PFSK-1 (cell line): ENCODE measurements around the gene AMIGO3.

ENCODE experiments used
- FOXP2 ChIP-seq: optimal IDR thresholded peaks from 2 replicates; pipeline ENCODE3; 2011; ENCODE audit warnings: borderline replicate concordance, control low read depth, inconsistent platforms; ENCODE audit not compliant: insufficient read depth; ENCODE audit errors: extremely low read length, extremely low read depth
- POLR2AphosphoS5 ChIP-seq: IDR thresholded peaks from 2 replicates; pipeline ENCODE4 v1.6.1; 2012; ENCODE audit warnings: low read depth, mild to moderate bottlenecking, control low read depth, low read length, moderate library complexity
- SIN3A ChIP-seq: IDR thresholded peaks from 2 replicates; pipeline ENCODE4 v1.6.1; 2012; ENCODE audit warnings: mild to moderate bottlenecking, low read length, moderate library complexity, borderline replicate concordance; ENCODE audit not compliant: insufficient read depth
- TAF1 ChIP-seq: IDR thresholded peaks from 2 replicates; pipeline ENCODE4 v1.6.1; 2012; ENCODE audit warnings: low read length, control low read depth, borderline replicate concordance; ENCODE audit not compliant: insufficient read depth
- TF ChIP-seq, protein P1 (sequence below), 2 experiments: IDR thresholded peaks; 2 replicates each; pipeline versions ENCODE4 v1.6.1 to v1.8.0; 2011 to 2012; ENCODE audit warnings: low read depth in 2 of 2, low read length in 2 of 2, control low read depth in 1 of 2, inconsistent platforms in 1 of 2, mild to moderate bottlenecking in 1 of 2, moderate library complexity in 1 of 2; ENCODE audit not compliant: insufficient read depth in 1 of 2

Gene AMIGO3

DNA sequence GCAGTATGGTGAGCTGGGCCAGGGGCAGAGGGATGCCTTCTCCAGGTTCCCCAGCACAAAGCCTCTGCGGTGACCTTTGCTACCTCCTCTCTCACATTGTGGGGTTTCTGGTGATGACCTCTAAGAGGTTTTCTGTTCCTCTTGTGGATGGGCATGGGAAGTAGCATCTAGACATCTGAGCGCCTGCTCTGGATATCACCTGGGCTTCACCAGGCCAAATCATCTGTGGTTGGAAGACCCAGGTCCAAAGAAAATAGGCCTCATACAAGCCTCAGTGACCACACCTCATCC is 38.3 kb downstream of the AMIGO3 start:
- TF ChIP-seq TAF1: no peak
- TF ChIP-seq, protein P1, sequence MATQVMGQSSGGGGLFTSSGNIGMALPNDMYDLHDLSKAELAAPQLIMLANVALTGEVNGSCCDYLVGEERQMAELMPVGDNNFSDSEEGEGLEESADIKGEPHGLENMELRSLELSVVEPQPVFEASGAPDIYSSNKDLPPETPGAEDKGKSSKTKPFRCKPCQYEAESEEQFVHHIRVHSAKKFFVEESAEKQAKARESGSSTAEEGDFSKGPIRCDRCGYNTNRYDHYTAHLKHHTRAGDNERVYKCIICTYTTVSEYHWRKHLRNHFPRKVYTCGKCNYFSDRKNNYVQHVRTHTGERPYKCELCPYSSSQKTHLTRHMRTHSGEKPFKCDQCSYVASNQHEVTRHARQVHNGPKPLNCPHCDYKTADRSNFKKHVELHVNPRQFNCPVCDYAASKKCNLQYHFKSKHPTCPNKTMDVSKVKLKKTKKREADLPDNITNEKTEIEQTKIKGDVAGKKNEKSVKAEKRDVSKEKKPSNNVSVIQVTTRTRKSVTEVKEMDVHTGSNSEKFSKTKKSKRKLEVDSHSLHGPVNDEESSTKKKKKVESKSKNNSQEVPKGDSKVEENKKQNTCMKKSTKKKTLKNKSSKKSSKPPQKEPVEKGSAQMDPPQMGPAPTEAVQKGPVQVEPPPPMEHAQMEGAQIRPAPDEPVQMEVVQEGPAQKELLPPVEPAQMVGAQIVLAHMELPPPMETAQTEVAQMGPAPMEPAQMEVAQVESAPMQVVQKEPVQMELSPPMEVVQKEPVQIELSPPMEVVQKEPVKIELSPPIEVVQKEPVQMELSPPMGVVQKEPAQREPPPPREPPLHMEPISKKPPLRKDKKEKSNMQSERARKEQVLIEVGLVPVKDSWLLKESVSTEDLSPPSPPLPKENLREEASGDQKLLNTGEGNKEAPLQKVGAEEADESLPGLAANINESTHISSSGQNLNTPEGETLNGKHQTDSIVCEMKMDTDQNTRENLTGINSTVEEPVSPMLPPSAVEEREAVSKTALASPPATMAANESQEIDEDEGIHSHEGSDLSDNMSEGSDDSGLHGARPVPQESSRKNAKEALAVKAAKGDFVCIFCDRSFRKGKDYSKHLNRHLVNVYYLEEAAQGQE (IDR thresholded peaks at IDR 0.05; ENCODE audit: insufficient read depth in 1 of 2, low read depth in 2 of 2, low read length in 2 of 2): no peak
- TF ChIP-seq POLR2AphosphoS5: no peak
- TF ChIP-seq SIN3A: no peak
- no peak for TF ChIP-seq FOXP2

DNA sequence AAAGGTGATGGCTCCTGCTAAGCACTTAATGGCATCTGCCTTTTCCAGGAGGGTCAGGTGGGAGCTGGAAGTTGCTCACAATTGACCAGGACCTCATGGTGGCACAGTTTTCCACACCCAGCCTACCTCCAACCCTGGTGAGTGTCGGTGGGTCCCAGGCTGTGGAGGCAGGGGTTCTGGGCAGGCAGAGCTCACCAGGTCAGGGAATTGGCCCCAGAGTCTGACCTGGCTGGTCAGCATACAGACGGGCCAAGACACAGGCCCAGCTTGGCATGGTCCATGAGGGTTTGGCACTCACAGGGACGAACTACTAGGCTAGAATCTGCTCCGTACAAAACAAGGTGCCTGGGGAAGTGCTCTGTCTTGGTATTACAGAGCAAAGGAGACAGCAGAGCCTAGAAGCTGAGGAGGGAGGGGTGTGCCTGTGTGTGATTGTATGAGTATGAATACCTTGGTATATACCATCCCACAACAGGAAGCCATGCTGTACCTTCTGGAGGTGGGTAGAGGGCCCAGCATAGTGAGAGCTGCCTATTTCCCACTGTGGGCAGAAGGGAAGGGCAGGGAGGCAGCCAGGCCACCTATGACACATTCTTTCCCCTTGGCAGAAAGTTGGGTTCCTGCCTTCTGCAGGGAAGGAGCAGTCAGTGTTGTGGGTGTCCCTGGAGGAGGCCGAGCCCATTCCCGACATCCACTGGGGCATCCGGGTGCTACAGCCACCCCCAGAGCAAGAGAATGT is 38.8 kb downstream of the AMIGO3 start:
- TF ChIP-seq POLR2AphosphoS5: no peak
- TF ChIP-seq, protein P1 (IDR thresholded peaks at IDR 0.05; ENCODE audit: insufficient read depth in 1 of 2, low read depth in 2 of 2, low read length in 2 of 2): no peak
- TF ChIP-seq SIN3A: no peak
- no peak for TF ChIP-seq FOXP2
- no peak for TF ChIP-seq TAF1

DNA sequence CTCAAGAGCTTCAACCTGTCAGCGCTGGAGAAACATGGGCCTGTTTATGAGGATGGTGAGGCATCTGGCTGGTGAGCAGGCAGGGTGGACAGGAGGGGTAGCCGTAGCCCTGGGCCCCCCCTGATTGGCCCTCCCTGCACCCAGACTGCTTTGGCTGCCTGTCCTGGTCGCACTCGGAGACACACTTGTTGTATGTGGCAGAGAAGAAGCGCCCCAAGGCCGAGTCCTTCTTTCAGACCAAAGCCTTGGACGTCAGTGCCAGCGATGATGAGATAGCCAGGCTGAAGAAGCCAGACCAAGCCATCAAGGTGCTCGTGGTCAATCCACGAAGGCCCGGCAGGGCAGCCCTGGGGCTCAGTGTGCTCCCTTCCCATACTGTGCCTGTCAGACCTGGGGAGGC is 43.6 kb downstream of the AMIGO3 start:
- TF ChIP-seq, protein P1 (IDR thresholded peaks at IDR 0.05; ENCODE audit: insufficient read depth in 1 of 2, low read depth in 2 of 2, low read length in 2 of 2): no peak
- TF ChIP-seq SIN3A (no peak), TAF1 (no peak), POLR2AphosphoS5 (no peak), FOXP2 (no peak)

DNA sequence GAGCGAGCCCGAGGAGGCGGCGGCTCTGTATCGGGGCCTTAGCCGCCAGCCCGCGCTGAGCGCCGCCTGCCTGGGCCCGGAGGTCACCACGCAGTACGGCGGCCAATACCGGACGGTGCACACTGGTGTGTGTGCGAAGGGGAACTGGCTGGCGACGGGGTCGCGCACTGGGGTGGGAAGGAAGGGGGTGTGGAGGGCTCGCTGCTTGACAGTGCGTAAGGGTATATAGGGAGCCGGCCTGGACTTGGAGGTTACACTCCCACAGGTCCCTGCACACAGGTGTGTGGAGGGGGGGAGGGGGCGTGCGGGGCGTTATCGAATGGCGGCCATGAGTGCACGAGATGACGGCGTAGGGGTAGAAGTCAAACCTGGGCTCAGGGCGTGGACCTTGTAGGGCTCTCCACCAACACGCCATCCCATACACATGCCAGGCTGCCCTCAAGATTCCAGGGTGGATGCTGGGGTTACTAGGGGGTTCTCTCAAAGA is 44.9 kb downstream of the AMIGO3 start:
- TF ChIP-seq, protein P1 (IDR thresholded peaks at IDR 0.05; ENCODE audit: insufficient read depth in 1 of 2, low read depth in 2 of 2, low read length in 2 of 2): no peak
- no peak for TF ChIP-seq TAF1
- TF ChIP-seq SIN3A: no peak
- TF ChIP-seq POLR2AphosphoS5: no peak
- TF ChIP-seq FOXP2: no peak
